Esophagus squamous epithelium (tissue), 4 donors: ENCODE data around the gene R3HDM4.

Source experiments
- CTCF ChIP-seq, 6 experiments: fragments of 450-650 bp in 4 of 6; fragments of 200-600 bp in 2 of 6; sonication (generic) in 2 of 6; IDR thresholded peaks; one replicate each; pipeline ENCODE4 v1.5.1; 2016 to 2019; ENCODE audit warnings: antibody characterized with exemption in 6 of 6, mild to moderate bottlenecking in 4 of 6, moderate library complexity in 4 of 6
- POLR2A ChIP-seq, 4 donors: fragments of 450-650 bp; IDR thresholded peaks; one replicate each; pipeline ENCODE4 v1.6.1; 2017; ENCODE audit warnings: antibody characterized with exemption in 4 of 4, mild to moderate bottlenecking in 4 of 4, moderate library complexity in 3 of 4

GRCh38 chr19:884420-885211 is 28.4 kb downstream of the R3HDM4 start:
- TF ChIP-seq POLR2A (IDR thresholded peaks at IDR 0.05) (no peak), CTCF (IDR thresholded peaks at IDR 0.05) (no peak)
